A673 (cell line): Measurements from ENCODE around the gene KMT2C. TPM values are rescaled to one million over a fixed set of nuclear protein-coding genes. Genes with fewer than 3 reads are reported as not detected.
"Not testable (repeated sequence)": the region's sequence is repeated elsewhere in the genome, so short reads cannot be mapped to it uniquely, and the experiment has no call there.

Experiments used
- BruUV-seq: library from RNA; stranded (reverse); fragments of 400-500 nt; replicated peaks from 2 replicates; lab custom pipeline; 2021; lab: Mats Ljungman, UMichigan
- CTCF ChIA-PET: fragments of 300-600 bp; sonication (Branson Sonifier 250); formaldehyde crosslinking; loops from one replicate; lab custom pipeline; 2022; ENCODE audit warnings: antibody characterized with exemption; lab: Charles Lee
- POLR2A ChIA-PET: fragments of 300-600 bp; sonication (Branson Sonifier 250); formaldehyde crosslinking; loops from one replicate; lab custom pipeline; 2022; ENCODE audit warnings: antibody characterized with exemption; ENCODE audit not compliant: low non-redundant PET; lab: Charles Lee
- DNase-seq: peaks from one replicate; pipeline ENCODE4 v3.0.0-alpha.2; 2015; ENCODE audit warnings: low spot score
- H3K27ac ChIP-seq: fragments of 200-600 bp; sonication (generic); 2 replicates; pipeline ENCODE4 v1.5.1; 2016; ENCODE audit warnings: mixed run types, low read depth, mild to moderate bottlenecking, mixed read lengths, antibody characterized with exemption, low read length; ENCODE audit not compliant: poor library complexity, severe bottlenecking
- H3K27me3 ChIP-seq: fragments of 200-600 bp; sonication (generic); replicated peaks from 2 replicates; pipeline ENCODE4 v1.6.1; 2017; ENCODE audit warnings: mixed run types, low read depth, mild to moderate bottlenecking, mixed read lengths, antibody characterized with exemption, low read length; ENCODE audit not compliant: insufficient read depth, poor library complexity
- H3K36me3 ChIP-seq: fragments of 200-600 bp; sonication (generic); 2 replicates; pipeline ENCODE4 v1.6.1; 2016; ENCODE audit warnings: mixed run types, mild to moderate bottlenecking, mixed read lengths, antibody characterized with exemption, low read length; ENCODE audit not compliant: insufficient read depth, poor library complexity, severe bottlenecking
- H3K4me1 ChIP-seq: fragments of 200-600 bp; sonication (generic); 2 replicates; pipeline ENCODE4 v1.6.1; 2017; ENCODE audit warnings: mixed run types, mild to moderate bottlenecking, mixed read lengths, antibody characterized with exemption, low read length; ENCODE audit not compliant: insufficient read depth, poor library complexity, severe bottlenecking
- H3K4me3 ChIP-seq: fragments of 200-600 bp; sonication (generic); 2 replicates; pipeline ENCODE4 v1.5.1; 2016; ENCODE audit warnings: low read depth, mixed run types, mild to moderate bottlenecking, mixed read lengths, low read length; ENCODE audit not compliant: poor library complexity, severe bottlenecking
- H3K9me3 ChIP-seq: fragments of 200-600 bp; sonication (generic); 2 replicates; pipeline ENCODE4 v1.6.1; 2016; ENCODE audit warnings: mixed run types, low read depth, mild to moderate bottlenecking, mixed read lengths, antibody characterized with exemption, low read length; ENCODE audit not compliant: poor library complexity, severe bottlenecking
- CTCF ChIP-seq: fragments of 300-800, 200-600 bp; sonication (generic); conservative IDR thresholded peaks from 2 replicates; pipeline ENCODE4 v1.5.1; 2017; ENCODE audit warnings: low read depth, mild to moderate bottlenecking, antibody characterized with exemption, low read length, moderate library complexity, mixed read lengths
- EZH2 ChIP-seq: fragments of 200-600 bp; sonication (generic); IDR thresholded peaks from 2 replicates; pipeline ENCODE4 v1.6.1; 2017; ENCODE audit warnings: borderline replicate concordance, low read depth, mild to moderate bottlenecking, mixed read lengths, antibody characterized with exemption, low read length; ENCODE audit not compliant: poor library complexity, severe bottlenecking
- intact Hi-C: fragments of 100-400 bp; cut with micrococcal nuclease; formaldehyde crosslinking; loops from one replicate; pipeline ENCODE4 v1.10.0; 2022; ENCODE audit not compliant: unreplicated experiment
- total RNA-seq: library from RNA; stranded (reverse); gene quantifications from 2 replicates; pipeline ENCODE4 v1.2.3, GENCODE V29; 2021

KMT2C gene
- total RNA-seq, 1 experiment from 2014 or later = 52.9 TPM

DNA sequence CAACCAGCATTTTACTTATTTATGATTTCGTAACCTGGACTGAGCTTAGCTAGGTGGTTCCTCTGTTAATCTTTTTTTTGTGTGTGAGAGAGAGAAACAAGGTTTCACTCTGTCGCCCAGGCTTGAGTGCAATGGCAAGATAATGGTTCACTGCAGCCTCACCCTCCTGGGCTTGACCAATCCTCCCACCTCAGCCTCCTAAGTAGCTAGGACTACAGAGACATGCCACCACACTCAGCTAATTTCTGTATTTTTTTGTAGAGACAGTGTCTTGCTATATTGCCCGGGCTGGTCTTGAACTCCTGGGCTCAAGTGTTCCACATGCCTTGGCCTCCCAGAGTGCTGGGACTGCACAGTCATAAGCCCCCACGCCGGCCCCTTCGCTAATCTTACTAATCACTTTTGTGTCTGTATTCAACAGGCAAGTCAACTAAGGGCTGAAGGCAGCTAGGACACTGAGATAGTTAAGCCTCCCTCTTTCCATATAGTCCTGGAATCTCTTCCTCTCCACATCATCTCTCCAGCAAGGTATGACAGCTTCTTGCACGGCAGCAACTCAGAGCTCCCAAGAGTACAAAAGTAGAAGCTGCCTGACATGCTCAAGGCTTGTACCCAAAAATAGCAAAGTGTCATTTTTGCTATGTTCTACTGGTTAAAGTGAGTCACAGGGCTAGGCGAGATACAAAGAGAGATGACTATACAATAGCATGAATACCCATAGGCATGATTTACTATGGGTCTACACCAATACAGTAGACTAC is 11.3 kb downstream of the KMT2C start:
- ChIA-PET CTCF (no interaction called here), POLR2A (no interaction called here)
- Histone ChIP-seq H3K27me3 (no peaks in the 10 kb centered on the region), H3K4me1 (no peaks in the 10 kb centered on the region), H3K9me3 (peaks cover 17% of the 10 kb centered on the region), H3K36me3 (no peaks in the 10 kb centered on the region), H3K27ac (no peak overlapping the region), H3K4me3 (no peak overlapping the region)
- no TSS peak for BruUV-seq
- TF ChIP-seq CTCF (no peak), EZH2 (no peak)
- intact Hi-C loops = no loop called here
- DNase-seq = no peak

DNA sequence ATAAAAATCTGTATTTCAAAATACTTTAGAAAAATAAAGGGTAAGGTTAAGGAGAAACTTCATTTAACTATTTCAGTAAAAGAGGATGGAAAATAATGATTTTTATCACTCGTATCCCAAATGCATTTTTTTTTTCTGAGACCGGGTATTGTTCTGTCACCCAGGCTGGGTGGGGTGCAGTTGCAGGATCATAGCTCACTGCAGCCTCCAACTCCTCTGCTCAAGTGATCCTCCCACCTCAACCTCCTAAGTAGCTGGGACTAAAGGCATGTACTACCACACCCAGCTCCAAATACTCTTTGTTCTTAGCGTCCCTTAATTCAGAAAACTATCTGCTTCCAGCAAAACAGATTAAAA is 11.8 kb downstream of the KMT2C start:
- TF ChIP-seq CTCF (no peak), EZH2 (no peak)
- H3K9me3 ChIP-seq = peaks cover 17% of the 10 kb centered on the region
- POLR2A ChIA-PET = no interaction called here
- no peaks in the 10 kb centered on the region for H3K36me3 ChIP-seq
- BruUV-seq = no TSS peak
- H3K4me1 ChIP-seq = no peaks in the 10 kb centered on the region
- no peaks in the 10 kb centered on the region for H3K27me3 ChIP-seq
- CTCF ChIA-PET = no interaction called here
- DNase-seq = no peak
- intact Hi-C loops = no loop called here
- H3K27ac ChIP-seq = no peak overlapping the region
- H3K4me3 ChIP-seq = no peak overlapping the region

DNA sequence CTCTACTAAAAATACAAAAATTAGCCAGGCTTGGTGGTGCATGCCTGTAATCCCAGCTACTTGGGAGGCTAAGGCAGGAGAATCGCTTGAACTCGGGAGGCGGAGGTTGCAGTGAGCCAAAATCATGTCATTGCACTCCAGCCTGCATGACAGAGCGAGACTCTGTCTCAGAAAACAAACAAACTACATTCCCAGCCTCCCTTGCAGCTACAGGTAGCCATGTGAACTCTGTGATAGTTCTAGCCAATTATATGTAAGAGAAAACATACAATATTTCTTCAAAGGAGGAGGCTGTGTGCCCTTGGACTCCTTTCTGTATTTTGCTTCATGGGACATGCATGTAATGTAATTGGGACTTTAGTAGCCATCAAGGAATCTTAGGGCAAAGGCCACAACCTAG is 12.6 kb downstream of the KMT2C start:
- H3K27me3 ChIP-seq, H3K27ac ChIP-seq, H3K4me1 ChIP-seq, H3K4me3 ChIP-seq, POLR2A ChIA-PET, DNase-seq, BruUV-seq, H3K36me3 ChIP-seq, intact Hi-C loops, CTCF ChIA-PET: not testable (repeated sequence)
- H3K9me3 ChIP-seq = peaks cover 17% of the 10 kb centered on the region

DNA sequence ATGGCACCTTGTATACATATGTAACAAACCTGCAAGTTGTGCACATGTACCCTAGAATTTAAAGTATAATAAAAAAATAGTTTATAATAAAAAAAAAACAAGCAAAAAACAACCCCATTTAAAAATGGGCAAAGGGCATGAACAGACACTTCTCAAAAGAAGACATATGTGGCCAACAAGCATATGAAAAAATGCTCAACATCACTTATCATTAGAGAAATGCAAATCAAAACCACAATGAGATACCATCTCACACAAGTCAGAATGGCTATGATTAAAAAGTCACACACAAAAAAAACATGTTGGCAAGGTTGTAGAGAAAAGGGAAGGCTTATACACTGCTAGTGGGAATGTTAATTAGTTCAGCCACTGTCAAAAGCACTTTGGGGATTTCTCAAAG is 14.9 kb downstream of the KMT2C start:
- H3K27me3 ChIP-seq, H3K4me1 ChIP-seq, POLR2A ChIA-PET, DNase-seq, H3K4me3 ChIP-seq, H3K27ac ChIP-seq, H3K36me3 ChIP-seq, BruUV-seq, CTCF ChIA-PET, intact Hi-C loops: not testable (repeated sequence)
- peaks cover 17% of the 10 kb centered on the region for H3K9me3 ChIP-seq
